Neural cell (in vitro differentiated cells): Measurements from ENCODE around the gene ASPM.

Source experiments
- EP300 ChIP-seq: fragments of 450-650 bp; conservative IDR thresholded peaks from 2 replicates; pipeline ENCODE4 v1.6.1; 2014; ENCODE audit warnings: antibody characterized with exemption, mild to moderate bottlenecking, moderate library complexity; ENCODE audit not compliant: poor library complexity, severe bottlenecking
- EZH2 ChIP-seq: fragments of 200-600, 300-800 bp; shearing (Covaris generic), sonication (generic); IDR thresholded peaks from 2 replicates; pipeline ENCODE4 v1.6.1; 2014; ENCODE audit warnings: antibody characterized with exemption, low read length, borderline replicate concordance, mild to moderate bottlenecking; ENCODE audit not compliant: insufficient read depth, poor library complexity, severe bottlenecking
- POLR2AphosphoS5 ChIP-seq: IDR thresholded peaks from 2 replicates; pipeline ENCODE4 v1.6.1; 2012
- TAF1 ChIP-seq: IDR thresholded peaks from 2 replicates; pipeline ENCODE4 v1.6.1; 2012; ENCODE audit warnings: low read depth
- TF ChIP-seq, protein P1 (sequence below): fragments of 450-650 bp; IDR thresholded peaks from 2 replicates; pipeline ENCODE4 v1.5.1; 2014; ENCODE audit warnings: antibody characterized with exemption, mild to moderate bottlenecking, moderate library complexity; ENCODE audit not compliant: poor library complexity, severe bottlenecking
- TF ChIP-seq, protein P2 (sequence below): IDR thresholded peaks from 2 replicates; pipeline ENCODE4 v1.6.1; 2012; ENCODE audit warnings: borderline replicate concordance

DNA sequence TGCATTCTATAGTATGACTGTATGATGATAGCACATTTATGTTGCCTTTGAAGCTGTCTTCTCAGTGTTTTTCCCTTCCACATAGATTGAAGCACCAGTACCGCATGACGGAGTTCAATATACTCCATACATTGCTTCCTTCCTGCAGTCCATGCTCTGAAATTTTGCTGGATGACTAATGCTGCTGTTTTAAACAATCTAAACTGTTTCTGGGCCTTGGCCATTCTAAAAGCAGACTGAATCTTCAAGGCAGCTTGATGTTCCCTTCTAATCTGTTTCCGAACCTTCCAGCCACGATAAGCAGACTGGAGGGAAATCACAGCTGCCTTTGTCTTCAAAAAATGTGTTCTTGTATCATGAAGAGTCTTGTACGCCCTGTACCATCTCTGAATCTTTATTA, 43.2 kb downstream of the ASPM start:
- TF ChIP-seq EZH2, result no peak
- TF ChIP-seq, protein P1, sequence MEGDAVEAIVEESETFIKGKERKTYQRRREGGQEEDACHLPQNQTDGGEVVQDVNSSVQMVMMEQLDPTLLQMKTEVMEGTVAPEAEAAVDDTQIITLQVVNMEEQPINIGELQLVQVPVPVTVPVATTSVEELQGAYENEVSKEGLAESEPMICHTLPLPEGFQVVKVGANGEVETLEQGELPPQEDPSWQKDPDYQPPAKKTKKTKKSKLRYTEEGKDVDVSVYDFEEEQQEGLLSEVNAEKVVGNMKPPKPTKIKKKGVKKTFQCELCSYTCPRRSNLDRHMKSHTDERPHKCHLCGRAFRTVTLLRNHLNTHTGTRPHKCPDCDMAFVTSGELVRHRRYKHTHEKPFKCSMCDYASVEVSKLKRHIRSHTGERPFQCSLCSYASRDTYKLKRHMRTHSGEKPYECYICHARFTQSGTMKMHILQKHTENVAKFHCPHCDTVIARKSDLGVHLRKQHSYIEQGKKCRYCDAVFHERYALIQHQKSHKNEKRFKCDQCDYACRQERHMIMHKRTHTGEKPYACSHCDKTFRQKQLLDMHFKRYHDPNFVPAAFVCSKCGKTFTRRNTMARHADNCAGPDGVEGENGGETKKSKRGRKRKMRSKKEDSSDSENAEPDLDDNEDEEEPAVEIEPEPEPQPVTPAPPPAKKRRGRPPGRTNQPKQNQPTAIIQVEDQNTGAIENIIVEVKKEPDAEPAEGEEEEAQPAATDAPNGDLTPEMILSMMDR, result no peak
- no peak for TF ChIP-seq TAF1
- no peak for TF ChIP-seq POLR2AphosphoS5
- TF ChIP-seq, protein P2, sequence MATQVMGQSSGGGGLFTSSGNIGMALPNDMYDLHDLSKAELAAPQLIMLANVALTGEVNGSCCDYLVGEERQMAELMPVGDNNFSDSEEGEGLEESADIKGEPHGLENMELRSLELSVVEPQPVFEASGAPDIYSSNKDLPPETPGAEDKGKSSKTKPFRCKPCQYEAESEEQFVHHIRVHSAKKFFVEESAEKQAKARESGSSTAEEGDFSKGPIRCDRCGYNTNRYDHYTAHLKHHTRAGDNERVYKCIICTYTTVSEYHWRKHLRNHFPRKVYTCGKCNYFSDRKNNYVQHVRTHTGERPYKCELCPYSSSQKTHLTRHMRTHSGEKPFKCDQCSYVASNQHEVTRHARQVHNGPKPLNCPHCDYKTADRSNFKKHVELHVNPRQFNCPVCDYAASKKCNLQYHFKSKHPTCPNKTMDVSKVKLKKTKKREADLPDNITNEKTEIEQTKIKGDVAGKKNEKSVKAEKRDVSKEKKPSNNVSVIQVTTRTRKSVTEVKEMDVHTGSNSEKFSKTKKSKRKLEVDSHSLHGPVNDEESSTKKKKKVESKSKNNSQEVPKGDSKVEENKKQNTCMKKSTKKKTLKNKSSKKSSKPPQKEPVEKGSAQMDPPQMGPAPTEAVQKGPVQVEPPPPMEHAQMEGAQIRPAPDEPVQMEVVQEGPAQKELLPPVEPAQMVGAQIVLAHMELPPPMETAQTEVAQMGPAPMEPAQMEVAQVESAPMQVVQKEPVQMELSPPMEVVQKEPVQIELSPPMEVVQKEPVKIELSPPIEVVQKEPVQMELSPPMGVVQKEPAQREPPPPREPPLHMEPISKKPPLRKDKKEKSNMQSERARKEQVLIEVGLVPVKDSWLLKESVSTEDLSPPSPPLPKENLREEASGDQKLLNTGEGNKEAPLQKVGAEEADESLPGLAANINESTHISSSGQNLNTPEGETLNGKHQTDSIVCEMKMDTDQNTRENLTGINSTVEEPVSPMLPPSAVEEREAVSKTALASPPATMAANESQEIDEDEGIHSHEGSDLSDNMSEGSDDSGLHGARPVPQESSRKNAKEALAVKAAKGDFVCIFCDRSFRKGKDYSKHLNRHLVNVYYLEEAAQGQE, result no peak
- no peak for TF ChIP-seq EP300
